GM12878 (cell line): ENCODE data around the gene ASZ1. TPM values are rescaled to one million over a fixed set of nuclear protein-coding genes. Genes with fewer than 3 reads are reported as not detected.

Source experiments
- ATAC-seq: fragments of 200-7000 bp; cut with Tn5 transposase; 3 replicates; pipeline ENCODE4 v1.9.1; 2020; ENCODE audit warnings: mild to moderate bottlenecking, moderate library complexity
- BruUV-seq: library from RNA; stranded (reverse); fragments of 400-500 nt; replicated peaks from 2 replicates; lab custom pipeline; 2021; lab: Mats Ljungman, UMichigan
- CTCF ChIA-PET: fragments of 300-600 bp; sonication (Branson Sonifier 250); formaldehyde crosslinking; extraction: SDS; loops from one replicate; lab custom pipeline; 2021; ENCODE audit warnings: inconsistent platforms; lab: Yijun Ruan, JAX
- POLR2A ChIA-PET: fragments of 350-600 bp; formaldehyde crosslinking; extraction: SDS; loops from one replicate; lab custom pipeline; 2021; ENCODE audit warnings: inconsistent platforms; lab: Charles Lee
- RAD21 ChIA-PET: fragments of 300-600 bp; sonication (Branson Sonifier 250); formaldehyde crosslinking; loops from one replicate; lab custom pipeline; 2023; ENCODE audit warnings: antibody characterized with exemption; ENCODE audit not compliant: unreplicated experiment; lab: Charles Lee
- SMC1A ChIA-PET: fragments of 300-600 bp; sonication (Branson Sonifier 250); formaldehyde crosslinking; loops from one replicate; lab custom pipeline; 2023; ENCODE audit not compliant: unreplicated experiment, uncharacterized antibody; lab: Charles Lee
- DNase-seq: peaks from one replicate; pipeline ENCODE4 v3.0.0-alpha.2; 2011; ENCODE audit warnings: low read depth, low spot score
- FAIRE-seq: peaks from 3 replicates; lab custom pipeline; 2011; peaks lifted over from hg19 to GRCh38; lab: Jason Lieb, UNC
- H2AFZ ChIP-seq: 2 replicates; pipeline ENCODE4 v1.6.0; 2011; ENCODE audit warnings: low read depth, low read length, control low read depth; ENCODE audit not compliant: control insufficient read depth
- H3K27ac ChIP-seq: 2 replicates; pipeline ENCODE4 v1.5.1; 2011; ENCODE audit warnings: control low read depth; ENCODE audit not compliant: control insufficient read depth, insufficient read depth
- H3K27me3 ChIP-seq, 2 experiments: replicated peaks in 1 of 2; 2 replicates each; pipeline versions ENCODE4 v1.6.0 to v1.6.1; 2011; ENCODE audit warnings: low read length in 1 of 2; ENCODE audit not compliant: control insufficient read depth in 2 of 2, insufficient read depth in 2 of 2
- H3K36me3 ChIP-seq, 2 experiments: 2 replicates each; pipeline ENCODE4 v1.5.1; 2011; ENCODE audit warnings: low read length in 1 of 2; ENCODE audit not compliant: control insufficient read depth in 2 of 2, insufficient read depth in 2 of 2
- H3K4me1 ChIP-seq: 2 replicates; pipeline ENCODE4 v1.6.1; 2011; ENCODE audit warnings: mild to moderate bottlenecking, low read length, moderate library complexity, mixed read lengths; ENCODE audit not compliant: control insufficient read depth, insufficient read depth
- H3K4me2 ChIP-seq: 2 replicates; pipeline ENCODE4 v1.6.0; 2011; ENCODE audit warnings: control low read depth; ENCODE audit not compliant: control insufficient read depth, insufficient read depth
- H3K4me3 ChIP-seq: fragments of 200-600 bp; sonication (generic); 2 replicates; pipeline ENCODE4 v1.5.1; 2016
- H3K79me2 ChIP-seq: 2 replicates; pipeline ENCODE4 v1.6.0; 2011; ENCODE audit warnings: low read length; ENCODE audit not compliant: control insufficient read depth, insufficient read depth
- H3K9ac ChIP-seq: 2 replicates; pipeline ENCODE4 v1.8.0; 2011; ENCODE audit warnings: low read length, control low read depth, mixed read lengths; ENCODE audit not compliant: control insufficient read depth, insufficient read depth
- H3K9me3 ChIP-seq: replicated peaks from 3 replicates; pipeline ENCODE4 v1.5.1; 2011; ENCODE audit warnings: mild to moderate bottlenecking, low read length; ENCODE audit not compliant: control insufficient read depth, insufficient read depth
- H4K20me1 ChIP-seq: 2 replicates; pipeline ENCODE4 v1.6.0; 2011; ENCODE audit not compliant: control insufficient read depth, insufficient read depth
- BCL11A ChIP-seq: IDR thresholded peaks from 2 replicates; pipeline ENCODE4 v1.6.1; 2011; ENCODE audit warnings: low read depth, low read length
- CREB1 ChIP-seq: IDR thresholded peaks from 2 replicates; pipeline ENCODE4 v1.6.1; 2012; ENCODE audit warnings: low read depth, mild to moderate bottlenecking, inconsistent platforms
- CUX1 ChIP-seq: IDR thresholded peaks from 2 replicates; pipeline ENCODE4 v1.6.1; 2012; ENCODE audit warnings: improper control_type of control experiment, low read depth, low read length; ENCODE audit not compliant: insufficient replicate concordance
- EZH2 ChIP-seq: IDR thresholded peaks from 2 replicates; pipeline ENCODE4 v1.6.1; 2012; ENCODE audit warnings: low read depth, mild to moderate bottlenecking, control low read depth, inconsistent platforms, low read length, borderline replicate concordance; ENCODE audit not compliant: control insufficient read depth
- NFXL1 ChIP-seq: fragments of 450-650 bp; IDR thresholded peaks from 2 replicates; pipeline ENCODE4 v1.6.1; 2017; ENCODE audit warnings: antibody characterized with exemption, mild to moderate bottlenecking, borderline replicate concordance
- NKRF ChIP-seq: fragments of 450-650 bp; conservative IDR thresholded peaks from 2 replicates; pipeline ENCODE4 v1.6.1; 2017; ENCODE audit warnings: mild to moderate bottlenecking, moderate library complexity
- TCF12 ChIP-seq: IDR thresholded peaks from 2 replicates; pipeline ENCODE4 v1.6.1; 2011; ENCODE audit warnings: low read depth, mild to moderate bottlenecking, low read length
- ZNF622 ChIP-seq: fragments of 450-650 bp; IDR thresholded peaks from 2 replicates; pipeline ENCODE4 v1.6.1; 2017; ENCODE audit warnings: mild to moderate bottlenecking, inconsistent platforms
- in situ Hi-C: fragments of 300-500 bp; cut with MboI; formaldehyde crosslinking; loops from 9 replicates; pipeline ENCODE4 v1.14.3; 2018; ENCODE audit warnings: mixed read lengths
- intact Hi-C: fragments of 100-400 bp; cut with micrococcal nuclease; formaldehyde crosslinking; loops from one replicate; pipeline ENCODE4 v1.14.2; 2022; ENCODE audit not compliant: unreplicated experiment
- polyA plus RNA-seq, 11 experiments: library from polyadenylated mRNA; depleted of rRNA in 4 of 11; unstranded in 6 of 11; stranded (reverse) in 5 of 11; fragments of >200 nt; fragmentation: Nextera tagmentation in 4 of 11; fragmentation: Illumina TruSeq in 1 of 11; extraction: Ambion mirVana in 4 of 11; extraction: Trizol in 1 of 11; gene quantifications; 1 replicate in 1 of 11; 2 replicates in 10 of 11; pipeline versions ENCODE4 v1.2.1 to v1.2.3, GENCODE V29; 2011 to 2016; ENCODE audit warnings: inconsistent platforms in 2 of 11, missing spikeins in 2 of 11, low read depth in 1 of 11
- total RNA-seq, 4 experiments: library from RNA; depleted of rRNA in 3 of 4; stranded (reverse); fragments of >200 nt in 3 of 4; fragmentation: Illumina TruSeq in 1 of 4; extraction: Trizol in 1 of 4; gene quantifications; 2 replicates each; pipeline versions ENCODE4 v1.2.1 to v1.2.3, GENCODE V29; 2013 to 2021
- TF ChIP-seq, protein P1 (sequence below): fragments of 450-650 bp; IDR thresholded peaks from 2 replicates; pipeline ENCODE4 v1.6.1; 2016; ENCODE audit warnings: mild to moderate bottlenecking
- TF ChIP-seq, protein P2 (sequence below): fragments of 450-650 bp; IDR thresholded peaks from 2 replicates; pipeline ENCODE4 v1.6.1; 2017; ENCODE audit warnings: mild to moderate bottlenecking, moderate library complexity

Gene ASZ1
- total and polyA plus RNA-seq, 10 of the 15 experiments (the other 5 are each of a cell fraction or from before 2014, with no cell fraction given), result 0.04 to 0.09 (median 0.06) TPM; not detected in 5

DNA sequence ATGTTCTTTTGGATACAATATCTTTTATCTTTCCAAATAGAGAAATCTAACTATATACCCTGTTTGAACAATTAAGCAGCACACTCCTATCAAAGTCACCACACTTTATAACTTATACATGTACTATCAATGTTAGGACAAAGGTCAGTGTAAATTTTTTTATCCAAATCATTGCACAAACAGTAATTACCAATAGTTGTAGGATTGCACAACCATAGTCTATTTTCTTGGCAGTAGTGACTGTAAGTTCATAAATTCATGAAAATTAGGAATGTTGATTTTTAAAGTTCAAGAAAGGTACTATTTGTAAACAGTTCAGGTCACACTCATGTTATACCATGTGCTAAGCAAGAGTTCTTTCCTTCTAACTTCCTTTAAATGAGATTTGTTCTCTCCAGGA is 113.7 kb downstream of the ASZ1 start:
- SMC1A ChIA-PET, result interaction anchor here (1.5 to 5.2 kb wide), 8 partner anchors 8 to 402 kb away, joined by 4 to 49 read pairs (median 10); no protein-coding TSS in a partner anchor
- TF ChIP-seq NKRF, result no peak
- TF ChIP-seq CUX1, result no peak
- TF ChIP-seq BCL11A, result no peak
- TF ChIP-seq, protein P1, sequence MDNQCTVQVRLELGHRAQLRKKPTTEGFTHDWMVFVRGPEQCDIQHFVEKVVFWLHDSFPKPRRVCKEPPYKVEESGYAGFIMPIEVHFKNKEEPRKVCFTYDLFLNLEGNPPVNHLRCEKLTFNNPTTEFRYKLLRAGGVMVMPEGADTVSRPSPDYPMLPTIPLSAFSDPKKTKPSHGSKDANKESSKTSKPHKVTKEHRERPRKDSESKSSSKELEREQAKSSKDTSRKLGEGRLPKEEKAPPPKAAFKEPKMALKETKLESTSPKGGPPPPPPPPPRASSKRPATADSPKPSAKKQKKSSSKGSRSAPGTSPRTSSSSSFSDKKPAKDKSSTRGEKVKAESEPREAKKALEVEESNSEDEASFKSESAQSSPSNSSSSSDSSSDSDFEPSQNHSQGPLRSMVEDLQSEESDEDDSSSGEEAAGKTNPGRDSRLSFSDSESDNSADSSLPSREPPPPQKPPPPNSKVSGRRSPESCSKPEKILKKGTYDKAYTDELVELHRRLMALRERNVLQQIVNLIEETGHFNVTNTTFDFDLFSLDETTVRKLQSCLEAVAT, result no peak
- no peak for TF ChIP-seq EZH2
- TF ChIP-seq TCF12, result no peak
- no peak for TF ChIP-seq CREB1
- TF ChIP-seq ZNF622, result no peak
- TF ChIP-seq, protein P2, sequence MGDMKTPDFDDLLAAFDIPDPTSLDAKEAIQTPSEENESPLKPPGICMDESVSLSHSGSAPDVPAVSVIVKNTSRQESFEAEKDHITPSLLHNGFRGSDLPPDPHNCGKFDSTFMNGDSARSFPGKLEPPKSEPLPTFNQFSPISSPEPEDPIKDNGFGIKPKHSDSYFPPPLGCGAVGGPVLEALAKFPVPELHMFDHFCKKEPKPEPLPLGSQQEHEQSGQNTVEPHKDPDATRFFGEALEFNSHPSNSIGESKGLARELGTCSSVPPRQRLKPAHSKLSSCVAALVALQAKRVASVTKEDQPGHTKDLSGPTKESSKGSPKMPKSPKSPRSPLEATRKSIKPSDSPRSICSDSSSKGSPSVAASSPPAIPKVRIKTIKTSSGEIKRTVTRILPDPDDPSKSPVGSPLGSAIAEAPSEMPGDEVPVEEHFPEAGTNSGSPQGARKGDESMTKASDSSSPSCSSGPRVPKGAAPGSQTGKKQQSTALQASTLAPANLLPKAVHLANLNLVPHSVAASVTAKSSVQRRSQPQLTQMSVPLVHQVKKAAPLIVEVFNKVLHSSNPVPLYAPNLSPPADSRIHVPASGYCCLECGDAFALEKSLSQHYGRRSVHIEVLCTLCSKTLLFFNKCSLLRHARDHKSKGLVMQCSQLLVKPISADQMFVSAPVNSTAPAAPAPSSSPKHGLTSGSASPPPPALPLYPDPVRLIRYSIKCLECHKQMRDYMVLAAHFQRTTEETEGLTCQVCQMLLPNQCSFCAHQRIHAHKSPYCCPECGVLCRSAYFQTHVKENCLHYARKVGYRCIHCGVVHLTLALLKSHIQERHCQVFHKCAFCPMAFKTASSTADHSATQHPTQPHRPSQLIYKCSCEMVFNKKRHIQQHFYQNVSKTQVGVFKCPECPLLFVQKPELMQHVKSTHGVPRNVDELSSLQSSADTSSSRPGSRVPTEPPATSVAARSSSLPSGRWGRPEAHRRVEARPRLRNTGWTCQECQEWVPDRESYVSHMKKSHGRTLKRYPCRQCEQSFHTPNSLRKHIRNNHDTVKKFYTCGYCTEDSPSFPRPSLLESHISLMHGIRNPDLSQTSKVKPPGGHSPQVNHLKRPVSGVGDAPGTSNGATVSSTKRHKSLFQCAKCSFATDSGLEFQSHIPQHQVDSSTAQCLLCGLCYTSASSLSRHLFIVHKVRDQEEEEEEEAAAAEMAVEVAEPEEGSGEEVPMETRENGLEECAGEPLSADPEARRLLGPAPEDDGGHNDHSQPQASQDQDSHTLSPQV, result no peak
- no peak for TF ChIP-seq NFXL1

More for the DNA sequence above, 113.7 kb downstream of the ASZ1 start:
- no peaks in the 10 kb centered on the region for H3K4me1 ChIP-seq
- no peaks in the 10 kb centered on the region for H3K36me3 ChIP-seq
- no TSS peak for BruUV-seq
- H3K27me3 ChIP-seq, result no peaks in the 10 kb centered on the region
- CTCF ChIA-PET, result interaction anchor here (1.2 to 5.4 kb wide), 10 partner anchors 8 to 101 kb away, joined by 4 to 44 read pairs (median 7); no protein-coding TSS in a partner anchor
- FAIRE-seq (no peak), DNase-seq (no peak), ATAC-seq (no peak)
- H3K9ac ChIP-seq, result no peak overlapping the region
- H4K20me1 ChIP-seq, result no peaks in the 10 kb centered on the region
- no peak overlapping the region for H2AFZ ChIP-seq
- no peak overlapping the region for H3K4me2 ChIP-seq
- intact Hi-C loops (loop anchor here (2.0 to 5.0 kb wide), 2 partner anchors 73 to 101 kb away; no protein-coding TSS in a partner anchor), in situ Hi-C loops (no loop called here)
- no peaks in the 10 kb centered on the region for H3K9me3 ChIP-seq
- no peaks in the 10 kb centered on the region for H3K79me2 ChIP-seq
- H3K4me3 ChIP-seq, result no peak overlapping the region
- POLR2A ChIA-PET, result interaction anchor here (0.9 kb wide), 1 partner anchor 34 kb away, joined by 3 read pairs; no protein-coding TSS in a partner anchor
- RAD21 ChIA-PET, result interaction anchor here (1.7 to 2.1 kb wide), 4 partner anchors 8 to 72 kb away, joined by 7 to 32 read pairs (median 14); partner anchors contain the start of gene WNT2
- H3K27ac ChIP-seq, result no peak overlapping the region
